H4 (cell line): Measurements from ENCODE around the gene PRR4. TPM values are rescaled to one million over a fixed set of nuclear protein-coding genes. Genes with fewer than 3 reads are reported as not detected.
A peak's percentile ranks its signal among the peaks of the same experiment; 100 is the strongest.

ENCODE experiments used
- DNase-seq: peaks from one replicate; pipeline ENCODE4 v3.0.0-alpha.2; 2015; ENCODE audit warnings: low spot score
- total RNA-seq: library from RNA; depleted of rRNA; stranded (reverse); fragments of >200 nt; shearing (Covaris generic); gene quantifications from 2 replicates; pipeline ENCODE4 v1.2.3, GENCODE V29; 2014; rRNA removed

The PRR4 gene, protein sequence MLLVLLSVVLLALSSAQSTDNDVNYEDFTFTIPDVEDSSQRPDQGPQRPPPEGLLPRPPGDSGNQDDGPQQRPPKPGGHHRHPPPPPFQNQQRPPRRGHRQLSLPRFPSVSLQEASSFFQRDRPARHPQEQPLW
- total RNA-seq = 0.87 and 3.6 TPM in 2 replicates

DNA sequence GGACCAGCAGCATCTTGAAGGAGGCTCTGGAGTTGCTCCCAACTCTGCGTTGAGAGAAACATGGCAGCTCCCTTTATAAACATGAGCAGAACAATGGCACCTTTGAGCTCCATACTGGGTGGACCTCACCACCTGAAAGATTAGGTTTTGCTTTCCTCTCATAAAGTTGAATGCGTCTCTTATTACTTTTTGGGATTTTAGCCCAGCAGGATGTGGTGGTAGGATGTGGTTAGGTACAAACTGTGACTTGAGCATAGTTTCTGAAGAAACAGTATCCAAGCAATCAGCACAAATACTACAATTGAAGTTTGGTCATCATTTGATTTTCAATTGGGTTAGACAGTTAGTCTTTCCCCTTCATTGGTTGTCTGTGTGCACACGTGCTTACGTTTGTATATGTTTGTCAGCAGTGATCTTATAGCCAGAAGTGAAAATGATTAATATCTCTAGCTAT lies at the start of gene PRR4:
Gene PRR4 (minus strand): TSS at position 51 of the 454 bp plus-strand sequence. CDS start 38 bp downstream, at position 13.
- DNase-seq = peak; percentile 70

DNA sequence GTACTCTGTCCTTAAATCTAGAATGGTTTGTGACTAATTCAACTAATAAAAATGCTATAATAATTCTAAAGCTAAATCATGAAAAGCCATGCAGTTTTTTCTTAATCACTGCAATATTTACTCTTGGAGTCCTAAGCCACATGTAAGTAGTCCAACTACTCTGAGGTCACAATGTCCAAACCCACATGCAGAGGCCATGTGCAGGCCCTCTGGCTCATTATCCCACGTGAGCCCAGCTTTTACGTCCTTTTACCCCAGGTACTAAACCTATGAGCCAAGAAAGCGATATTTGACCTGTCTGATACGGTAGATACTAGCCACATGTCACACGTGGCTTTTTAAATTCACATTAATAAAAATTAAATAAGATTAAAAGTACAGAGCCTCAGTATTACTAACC lies 47.6 kb upstream of the PRR4 start:
- DNase-seq = no peak

DNA sequence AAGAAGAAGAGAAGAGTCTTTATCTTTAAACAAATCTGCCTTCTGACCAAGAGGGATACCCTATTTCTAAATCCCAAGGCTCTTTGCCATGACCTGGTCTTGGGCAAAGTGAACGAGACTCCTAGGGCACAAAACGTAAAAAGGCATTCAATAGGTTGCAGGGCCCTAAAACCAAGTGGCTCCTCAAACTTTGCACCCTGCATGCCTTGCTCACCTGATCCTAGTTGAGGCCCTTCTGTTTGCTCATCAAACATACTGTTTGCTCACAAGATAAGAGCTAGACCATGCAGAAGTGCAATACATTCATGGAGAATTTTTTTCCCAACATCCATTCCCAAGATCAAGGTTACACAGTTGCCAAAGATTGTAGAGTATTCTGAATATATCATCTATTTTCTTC lies 42.7 kb upstream of the PRR4 start:
- DNase-seq = no peak

DNA sequence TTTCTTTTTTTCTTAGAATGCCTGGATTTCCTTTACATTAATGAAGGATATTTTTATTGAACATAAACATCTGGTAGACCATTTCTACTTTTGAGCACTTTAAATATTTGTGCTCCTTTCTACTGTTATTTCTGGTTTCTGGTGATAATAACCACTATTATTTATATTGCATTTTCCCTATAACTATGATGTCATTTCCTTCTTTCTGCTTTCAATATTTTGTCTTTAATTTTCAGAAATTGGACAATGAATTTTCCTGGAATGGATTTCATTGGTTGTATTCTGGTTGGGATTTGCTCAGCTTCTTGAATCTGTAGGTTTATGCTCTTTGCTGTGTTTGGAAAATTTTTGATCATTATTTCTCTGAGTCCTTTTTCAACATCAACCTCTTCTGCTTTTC lies 40.0 kb upstream of the PRR4 start:
- no peak for DNase-seq

DNA sequence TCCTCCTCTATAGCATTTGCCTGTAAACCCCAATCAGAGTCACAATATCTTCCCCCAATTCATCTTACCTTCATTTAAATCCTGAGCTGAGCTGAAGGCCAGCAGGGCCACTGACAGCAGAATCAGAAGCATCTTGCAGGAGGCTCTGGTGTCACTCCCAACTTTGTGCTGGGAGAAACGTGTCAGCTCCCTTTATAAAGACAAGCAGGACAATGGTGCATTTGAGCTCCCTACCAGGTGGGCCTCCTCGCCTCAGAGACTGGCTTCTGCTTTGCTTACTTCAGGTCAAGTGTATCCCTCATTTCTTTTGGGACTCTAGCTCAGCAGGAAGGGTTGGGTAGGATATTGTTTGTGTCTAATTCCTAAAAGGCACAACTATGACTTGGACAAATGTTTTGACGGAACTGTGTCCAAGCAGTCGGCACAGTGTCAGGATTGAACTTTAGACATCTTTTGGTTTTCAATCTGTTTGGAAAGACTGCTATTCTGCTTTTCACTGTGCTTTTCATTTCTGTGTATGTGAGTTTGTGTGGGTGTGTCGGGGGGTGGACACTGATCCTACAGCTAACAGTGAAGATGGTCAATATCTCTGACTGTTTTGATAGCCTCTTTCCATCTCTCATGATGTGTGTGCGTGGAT lies 34.9 kb upstream of the PRR4 start, which contains the start of gene PRH1:
Gene PRH1 (minus strand): TSS at position 170 of the 640 bp plus-strand sequence. CDS start 38 bp downstream, at position 132.
- no peak for DNase-seq

DNA sequence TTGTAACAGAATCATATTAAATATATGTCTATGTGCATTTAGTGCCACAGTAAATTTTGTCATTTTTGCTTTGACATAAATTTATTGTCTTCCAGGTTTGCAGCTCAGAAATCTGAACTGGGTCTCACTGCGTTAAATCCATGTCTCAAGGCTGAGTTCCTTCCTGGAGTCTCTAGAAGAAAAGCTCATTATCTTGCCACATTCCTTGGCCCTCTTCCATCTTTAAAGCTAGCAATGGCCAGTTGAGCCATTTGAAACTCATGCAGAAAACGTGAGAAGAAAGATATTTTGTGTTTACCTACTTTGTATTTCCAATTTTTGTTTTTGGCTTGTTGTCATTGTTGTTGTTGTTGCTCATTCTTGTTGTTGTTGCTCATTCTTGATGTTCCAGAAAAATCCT lies 24.1 kb upstream of the PRR4 start:
- DNase-seq = no peak

DNA sequence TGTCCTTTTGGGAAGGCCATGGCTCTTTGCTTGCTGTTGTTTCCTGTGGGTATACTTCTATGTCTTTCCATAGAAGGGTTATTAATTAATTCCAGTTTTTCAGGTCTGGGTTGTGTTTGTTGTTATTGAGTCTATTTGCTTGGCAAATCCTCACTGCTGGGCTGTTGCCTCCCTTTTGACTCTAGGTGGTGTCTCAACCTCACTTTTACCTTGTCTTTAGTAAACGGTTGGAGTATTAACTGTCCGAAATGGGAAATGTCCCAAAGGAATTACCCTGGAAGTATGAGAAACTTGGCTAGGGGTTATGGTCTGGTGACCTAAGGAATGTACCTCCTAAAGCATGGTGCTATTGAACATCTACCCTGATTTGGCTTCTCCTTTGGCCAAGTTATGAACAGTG lies 18.1 kb upstream of the PRR4 start:
- no peak for DNase-seq

DNA sequence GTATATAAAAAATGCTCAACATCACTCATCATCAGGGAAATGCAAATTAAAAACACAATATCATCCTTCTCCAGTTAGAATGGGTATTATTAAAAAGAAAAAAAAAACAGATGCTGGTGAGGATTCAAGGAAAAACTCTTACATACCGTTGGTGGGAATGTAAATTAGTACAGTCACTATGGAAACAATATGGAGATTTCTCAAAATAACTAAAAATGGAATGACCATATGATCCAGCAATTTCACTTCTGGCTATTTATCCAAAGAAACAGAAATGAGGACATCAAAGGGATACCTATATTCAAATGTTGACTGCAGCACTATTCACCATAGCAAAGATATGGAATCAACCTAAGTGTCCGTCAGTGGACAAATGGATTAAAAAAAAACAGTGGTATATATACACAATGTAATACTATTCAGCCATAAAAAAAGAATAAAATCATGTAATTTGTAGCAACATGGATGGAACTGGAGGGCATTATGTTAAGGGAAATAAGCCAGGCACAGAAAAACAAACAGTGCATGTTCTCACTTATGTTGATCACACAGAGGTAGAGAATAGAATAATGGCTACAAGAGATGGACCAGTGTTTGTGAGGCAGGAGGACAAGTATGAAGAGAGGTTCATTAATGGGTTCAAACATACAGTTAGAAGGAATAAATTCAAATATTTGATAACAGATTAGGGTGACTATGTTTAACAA lies 14.4 kb upstream of the PRR4 start:
- no peak for DNase-seq

DNA sequence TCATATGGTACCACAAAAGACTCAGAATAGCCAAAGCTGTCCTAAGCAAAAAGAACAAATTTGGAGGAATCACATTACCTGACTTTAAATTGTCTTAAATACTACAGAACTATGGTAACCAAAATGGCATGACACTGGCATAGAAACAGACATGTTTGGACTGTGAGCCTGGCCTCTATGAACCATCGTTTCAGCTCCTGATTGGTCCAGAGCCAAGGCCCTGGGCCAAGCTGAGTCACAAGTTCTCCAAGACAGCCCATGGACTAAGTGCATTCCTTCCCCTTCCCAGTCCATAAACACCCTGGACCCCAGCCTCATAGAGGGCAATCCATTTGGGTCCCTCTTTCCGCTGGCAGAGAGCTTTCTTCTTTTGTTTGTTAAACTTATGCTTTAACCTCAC lies 12.1 kb upstream of the PRR4 start:
- no peak for DNase-seq

DNA sequence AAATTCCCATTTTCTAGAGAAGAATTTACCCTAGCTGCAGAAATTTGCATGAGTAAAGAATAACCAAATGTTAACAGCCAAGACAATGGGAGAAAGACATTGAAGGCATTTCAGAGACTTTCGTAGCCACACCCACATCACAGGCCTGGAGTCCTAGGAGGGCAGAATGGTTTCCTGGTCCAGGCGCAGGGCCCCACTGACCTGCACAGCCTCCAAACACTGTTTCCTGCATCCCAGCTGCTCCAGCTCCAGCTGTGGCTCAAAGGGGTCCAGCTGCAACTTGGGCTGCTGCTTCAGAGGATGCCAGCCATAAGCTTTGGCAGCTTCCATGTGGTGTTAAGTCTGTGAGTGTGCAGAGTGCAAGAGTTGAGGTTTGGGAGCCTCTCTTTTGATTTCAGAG lies 6.5 kb upstream of the PRR4 start:
- no peak for DNase-seq

DNA sequence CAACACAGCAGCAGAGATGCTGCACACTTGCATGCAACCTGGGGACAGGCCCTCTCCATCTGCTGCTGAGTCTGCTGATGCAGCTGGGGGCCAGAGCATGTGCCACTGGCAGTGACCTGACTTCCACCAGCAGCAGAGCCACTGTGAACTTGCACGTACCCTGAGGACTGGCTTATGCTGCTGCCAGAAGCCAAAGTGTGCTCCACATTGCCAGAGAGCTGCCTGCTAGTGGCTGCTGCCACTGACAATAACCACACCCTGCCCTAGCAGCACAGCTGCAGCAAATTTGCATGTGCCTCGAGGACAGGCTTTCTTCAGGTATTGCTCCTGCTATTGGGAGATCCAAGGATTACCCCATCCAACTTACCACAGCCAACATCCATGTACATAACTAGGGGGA lies 4.5 kb upstream of the PRR4 start:
- no peak for DNase-seq

DNA sequence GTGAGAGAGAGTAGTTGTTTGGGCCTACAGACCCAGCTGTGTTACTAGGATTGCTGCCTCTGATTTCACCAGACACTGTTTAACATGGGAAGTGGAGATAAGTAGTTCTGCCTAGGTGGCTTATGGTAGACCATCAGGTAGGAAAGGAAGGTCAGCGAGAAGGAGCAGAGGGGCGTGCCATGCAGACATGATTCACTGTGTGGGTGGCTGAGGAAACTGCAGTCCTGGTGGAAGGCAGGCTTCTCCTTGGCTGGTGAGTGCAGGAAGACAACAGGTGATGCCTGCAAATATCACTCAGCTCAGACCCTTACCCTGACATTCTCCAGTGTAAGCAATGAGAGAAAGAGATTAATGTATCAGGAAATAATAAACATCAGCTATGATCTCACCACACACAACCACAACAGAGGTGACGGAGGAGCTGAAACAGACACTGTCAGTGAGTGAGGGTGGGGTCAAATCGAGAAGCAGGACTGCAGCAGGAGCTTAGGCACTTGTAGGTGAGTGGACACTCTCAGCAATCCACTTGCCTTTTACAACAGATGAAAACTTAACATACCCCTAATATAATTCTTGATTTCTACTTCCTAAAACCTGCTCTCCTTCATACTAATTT lies 2.1 kb upstream of the PRR4 start:
- no peak for DNase-seq

DNA sequence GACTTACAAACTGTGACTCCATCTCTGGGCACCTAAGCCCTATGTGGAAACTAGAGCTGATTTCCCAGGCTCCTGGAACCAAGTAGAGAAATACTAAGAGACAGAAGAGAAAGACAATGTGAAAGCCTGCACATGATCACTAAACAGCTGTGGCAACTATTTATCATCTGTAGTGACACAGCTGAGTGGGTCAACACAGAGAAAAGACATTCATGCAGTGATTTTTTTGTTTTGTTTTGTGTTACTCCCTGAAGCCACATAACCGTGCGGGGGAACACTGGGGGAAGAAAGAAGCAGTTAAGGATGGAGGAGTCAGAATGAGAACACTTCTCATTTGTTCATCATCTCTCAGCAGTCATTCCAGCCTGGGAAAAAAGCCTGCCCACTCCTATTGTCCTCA lies 1.5 kb downstream of the PRR4 start:
- no peak for DNase-seq

DNA sequence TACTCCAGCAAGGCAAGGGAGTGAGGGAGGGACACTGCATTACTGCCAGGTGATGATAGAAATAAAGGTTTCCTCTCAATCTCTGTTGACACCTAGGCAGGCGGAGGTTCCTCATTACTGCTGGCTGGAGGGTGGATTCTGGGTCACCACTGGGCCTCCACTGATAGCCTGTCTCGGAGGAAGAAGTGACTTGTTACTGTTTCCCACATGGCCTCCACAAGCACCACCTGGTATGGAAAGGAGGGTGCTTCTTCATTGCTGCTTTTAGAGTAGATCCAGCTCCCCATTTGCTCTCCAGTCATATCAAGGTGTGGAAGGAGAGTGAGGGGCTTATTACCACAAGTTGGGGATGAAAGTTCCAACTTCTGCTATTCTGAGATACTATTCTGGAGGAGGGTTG lies 6.4 kb downstream of the PRR4 start:
- no peak for DNase-seq

DNA sequence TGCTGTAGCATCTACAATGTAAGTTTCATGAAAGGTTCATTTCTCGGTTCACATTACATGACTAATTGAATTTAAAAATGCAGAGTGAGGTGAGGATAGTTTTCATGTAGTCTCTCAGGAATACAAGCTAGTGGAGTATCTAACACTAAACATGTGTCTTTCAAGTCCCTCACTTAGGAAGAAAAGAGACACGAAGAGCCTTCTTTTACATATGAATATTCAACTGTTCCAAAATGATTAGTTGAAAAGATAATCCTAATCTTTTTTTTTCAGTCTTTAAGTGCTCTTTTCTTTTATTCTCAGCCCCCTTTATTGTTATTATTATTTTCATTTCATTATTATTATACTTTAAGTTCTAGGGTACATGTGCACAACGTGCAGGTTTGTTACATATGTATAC lies 10.8 kb downstream of the PRR4 start:
- no peak for DNase-seq

DNA sequence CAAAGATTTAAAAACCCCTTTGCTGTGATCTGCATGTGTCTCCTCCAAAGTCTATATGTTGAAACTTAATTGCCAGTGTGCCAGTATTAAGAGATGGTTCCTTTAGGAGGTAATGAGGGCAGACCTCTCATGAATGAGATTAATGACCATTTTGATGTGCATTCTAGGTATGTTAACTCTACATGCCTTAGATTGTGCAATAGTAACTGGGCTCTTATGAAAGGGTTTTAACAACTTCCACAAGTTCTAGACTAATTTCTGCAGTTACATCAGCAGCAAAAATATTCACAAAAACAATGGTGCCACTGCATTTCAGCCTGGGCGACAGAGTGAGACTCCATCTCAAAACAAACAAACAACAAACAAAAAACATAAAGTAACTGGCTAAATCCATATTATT lies 19.3 kb downstream of the PRR4 start:
- no peak for DNase-seq

DNA sequence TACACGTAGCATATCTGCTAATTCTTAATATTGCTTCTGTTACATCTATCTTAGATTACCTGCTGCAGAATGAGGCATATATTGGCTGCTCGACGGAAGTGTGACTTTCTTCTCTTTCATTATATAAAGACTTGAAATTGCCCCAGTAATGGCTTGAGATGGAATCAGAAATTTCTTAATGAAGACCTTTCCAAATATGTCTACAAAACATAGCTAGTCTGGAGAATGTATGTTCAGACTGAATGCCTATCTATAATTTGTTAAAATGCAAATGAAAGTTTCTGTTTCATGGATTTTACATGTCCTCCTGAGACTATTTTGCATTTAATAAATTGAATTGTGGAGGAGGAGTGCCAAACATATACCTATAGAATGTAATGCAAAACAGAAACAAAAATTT lies 23.0 kb downstream of the PRR4 start, which contains the start of gene TAS2R10:
Gene TAS2R10 (minus strand): TSS at position 101 of the 400 bp plus-strand sequence. CDS start 89 bp downstream, at position 12.
- no peak for DNase-seq

DNA sequence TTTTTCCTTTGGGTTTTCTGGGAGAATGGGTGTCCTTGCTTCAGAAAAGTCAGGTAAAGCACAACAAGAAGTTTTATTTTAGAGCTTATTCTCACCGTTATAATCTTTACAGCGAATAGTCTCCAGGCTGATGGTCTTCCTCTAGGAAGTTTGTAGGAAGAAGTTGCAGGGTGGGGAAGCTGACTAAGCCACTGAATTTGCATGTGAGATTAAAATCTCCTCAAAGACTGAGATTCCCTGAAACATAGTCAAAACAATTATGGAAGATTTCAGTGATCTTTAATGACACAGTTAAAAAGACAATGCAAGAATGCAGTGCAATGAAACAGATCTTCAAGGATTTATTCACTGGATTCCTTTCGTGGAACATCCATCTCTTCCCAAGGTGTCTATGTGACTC lies 24.3 kb downstream of the PRR4 start:
- DNase-seq = no peak

DNA sequence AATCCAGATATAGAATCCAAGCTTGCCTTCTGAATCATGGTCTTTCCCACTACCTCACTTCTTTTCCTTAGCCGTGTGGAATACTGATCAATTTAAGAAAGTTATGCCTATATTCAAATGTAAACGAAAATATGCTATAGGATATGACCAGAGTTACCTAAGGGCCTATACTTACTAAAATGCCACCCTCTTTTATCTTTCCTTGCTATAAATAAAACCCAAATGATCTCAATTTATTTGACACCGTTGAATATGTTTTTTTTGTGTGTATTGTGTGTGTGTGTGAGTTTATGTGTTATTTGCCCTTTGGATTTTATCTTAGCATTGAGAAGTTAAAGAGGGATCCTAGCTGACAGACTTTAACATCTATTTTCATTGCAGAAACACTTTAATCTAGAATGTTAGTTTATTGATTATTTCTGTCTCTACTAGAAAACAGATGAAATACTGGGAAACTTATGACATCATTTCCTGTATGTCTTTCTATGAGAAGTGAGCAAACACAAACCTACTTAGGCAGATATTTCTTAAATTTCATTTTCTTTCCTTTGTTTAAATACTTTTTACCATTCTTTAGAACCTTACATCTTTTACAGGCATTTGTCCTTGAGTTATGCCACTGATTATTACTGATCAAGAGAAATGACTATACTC lies 37.3 kb downstream of the PRR4 start:
- DNase-seq = no peak

DNA sequence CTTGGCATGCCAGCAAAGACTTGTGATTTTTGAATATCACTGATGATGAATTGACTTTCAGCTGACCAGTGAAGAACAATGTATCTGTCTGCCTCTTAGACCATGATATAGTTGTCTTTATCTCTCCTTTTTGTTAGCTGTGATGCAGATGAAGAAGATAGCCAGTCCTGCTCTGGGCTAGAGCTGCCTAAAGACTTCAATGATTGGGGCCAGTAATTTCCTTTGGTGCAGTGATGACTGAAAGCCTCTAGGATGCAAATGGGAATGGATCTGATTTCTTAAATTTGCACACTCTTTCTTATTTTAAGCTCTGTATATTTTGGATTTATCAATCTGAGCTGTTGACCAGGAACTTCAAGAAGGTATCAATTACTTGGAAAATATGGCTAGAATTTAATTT lies 39.2 kb downstream of the PRR4 start, which contains the start of gene TAS2R9:
Gene TAS2R9 (minus strand): TSS at position 101 of the 400 bp plus-strand sequence. CDS start 93 bp downstream, at position 8.
- no peak for DNase-seq

DNA sequence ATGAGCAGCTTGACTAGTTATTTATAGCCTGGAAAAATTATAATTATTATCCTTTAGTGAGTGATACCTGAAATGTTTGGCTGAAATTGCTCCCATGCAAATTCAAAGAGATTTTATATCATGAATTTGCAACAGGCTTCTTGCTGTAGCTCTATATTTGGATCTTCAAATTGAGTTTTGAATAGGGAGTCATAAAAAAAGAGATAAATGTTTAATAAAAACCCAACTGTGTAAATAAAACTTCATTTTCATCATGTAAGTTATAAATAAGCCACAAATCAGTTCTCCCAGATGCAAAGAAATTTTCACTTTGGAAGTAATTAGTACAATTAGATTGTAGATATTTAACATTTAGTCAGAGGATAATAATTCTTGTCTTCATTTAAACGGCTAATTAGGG lies 42.1 kb downstream of the PRR4 start, which contains the start of gene TAS2R8:
Gene TAS2R8 (minus strand): TSS at position 101 of the 400 bp plus-strand sequence. CDS start 306 bp downstream, outside the sequence.
- DNase-seq = no peak

DNA sequence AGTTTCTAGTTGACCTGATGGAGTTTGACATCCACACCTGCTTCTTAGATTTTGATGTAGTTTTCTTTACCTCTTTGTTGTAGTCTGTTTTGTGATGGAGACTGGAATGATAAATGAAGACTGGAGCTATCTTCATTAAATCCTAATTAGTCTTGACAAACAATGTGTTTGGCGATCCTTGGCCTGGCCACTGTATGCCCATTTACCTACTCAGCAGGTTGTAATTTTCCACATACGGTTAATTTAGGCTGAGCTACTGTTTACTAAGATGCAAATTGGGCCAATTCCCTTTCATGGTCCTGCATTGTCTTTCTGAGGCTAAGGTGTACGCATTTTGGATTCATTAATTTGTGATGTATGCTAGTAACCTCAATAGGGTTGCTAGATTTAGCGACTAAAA lies 46.7 kb downstream of the PRR4 start, which contains the start of gene TAS2R7:
Gene TAS2R7 (minus strand): TSS at position 41 of the 400 bp plus-strand sequence. CDS start 57 bp downstream, outside the sequence.
- no peak for DNase-seq
